HepG2 (cell line): Measurements from ENCODE around the gene UGT3A2. TPM values are rescaled to one million over a fixed set of nuclear protein-coding genes. Genes with fewer than 3 reads are reported as not detected.

Experiments
- ATAC-seq: fragments of 200-7000 bp; cut with Tn5 transposase; 3 replicates; pipeline ENCODE4 v1.9.1; 2020; ENCODE audit warnings: mild to moderate bottlenecking, moderate library complexity
- BruUV-seq: library from RNA; stranded (reverse); fragments of 400-500 nt; replicated peaks from 2 replicates; lab custom pipeline; 2021; lab: Mats Ljungman, UMichigan
- CTCF ChIA-PET: fragments of 300-600 bp; formaldehyde crosslinking; extraction: SDS; loops from one replicate; lab custom pipeline; 2021; ENCODE audit warnings: low total read pairs, inconsistent platforms, low intra/inter-chr PET ratio; lab: Yijun Ruan, JAX
- POLR2A ChIA-PET: fragments of 350-600 bp; sonication (Branson Sonifier 250); formaldehyde crosslinking; loops from one replicate; lab custom pipeline; 2020; ENCODE audit warnings: antibody characterized with exemption, inconsistent platforms; lab: Yijun Ruan, JAX
- DNase-seq: peaks from one replicate; pipeline ENCODE4 v3.0.0-alpha.2; 2015; ENCODE audit warnings: low spot score
- FAIRE-seq: peaks from 3 replicates; lab custom pipeline; 2011; peaks lifted over from hg19 to GRCh38; lab: Jason Lieb, UNC
- H2AFZ ChIP-seq: one replicate; pipeline ENCODE4 v1.6.1; 2011; ENCODE audit warnings: low read length, inconsistent platforms
- H3K27ac ChIP-seq: fragments of 300-600 bp; 3 replicates; pipeline ENCODE4 v1.8.0; 2011; ENCODE audit warnings: mixed run types, mild to moderate bottlenecking, mixed read lengths, low read length, inconsistent platforms; ENCODE audit not compliant: insufficient read depth; ENCODE audit errors: extremely low read length
- H3K27me3 ChIP-seq, 2 experiments: fragments of 200-600 bp in 1 of 2; 2 replicates in 1 of 2; 3 replicates in 1 of 2; pipeline versions ENCODE4 v1.6.0 to v1.8.0; 2011; ENCODE audit warnings: low read length in 2 of 2, mild to moderate bottlenecking in 2 of 2, moderate library complexity in 2 of 2, inconsistent platforms in 1 of 2; ENCODE audit not compliant: insufficient read depth in 2 of 2, control insufficient read depth in 1 of 2
- H3K36me3 ChIP-seq, 2 experiments: fragments of 200-600 bp in 1 of 2; replicated peaks in 1 of 2; 2 replicates in 1 of 2; 3 replicates in 1 of 2; pipeline versions ENCODE4 v1.5.1 to v1.8.0; 2011; ENCODE audit warnings: low read length in 2 of 2, inconsistent platforms in 1 of 2; ENCODE audit not compliant: insufficient read depth in 2 of 2, control insufficient read depth in 1 of 2
- H3K4me1 ChIP-seq: 2 replicates; pipeline ENCODE4 v1.5.1; 2012; ENCODE audit warnings: low read length, inconsistent platforms; ENCODE audit not compliant: insufficient read depth
- H3K4me2 ChIP-seq: 2 replicates; pipeline ENCODE4 v1.6.0; 2011; ENCODE audit warnings: low read depth, low read length, inconsistent platforms
- H3K4me3 ChIP-seq, 3 experiments: fragments of 200-600 bp in 1 of 3; sonication (generic), shearing (Covaris generic) in 1 of 3; replicated peaks in 1 of 3; 2 replicates each; pipeline ENCODE4 v1.5.1; 2011 to 2016; ENCODE audit warnings: low read length in 3 of 3, inconsistent platforms in 2 of 3, low read depth in 2 of 3, mild to moderate bottlenecking in 2 of 3, control low read depth in 1 of 3, mixed read lengths in 1 of 3; ENCODE audit not compliant: insufficient read depth in 1 of 3
- H3K79me2 ChIP-seq: one replicate; pipeline ENCODE4 v1.6.1; 2011; ENCODE audit warnings: low read length, inconsistent platforms; ENCODE audit not compliant: insufficient read depth
- H3K9ac ChIP-seq: 2 replicates; pipeline ENCODE4 v1.6.0; 2011; ENCODE audit warnings: mild to moderate bottlenecking, low read depth, low read length, inconsistent platforms; ENCODE audit not compliant: insufficient read depth
- H3K9me3 ChIP-seq: 2 replicates; pipeline ENCODE4 v1.5.1; 2012; ENCODE audit warnings: mild to moderate bottlenecking, low read length
- H4K20me1 ChIP-seq: 2 replicates; pipeline ENCODE4 v1.6.0; 2011; ENCODE audit warnings: inconsistent platforms, mild to moderate bottlenecking, low read length, moderate library complexity; ENCODE audit not compliant: insufficient read depth
- HNF4A ChIP-seq: sonication (generic); formaldehyde crosslinking; IDR thresholded peaks from 2 replicates; pipeline ENCODE4 v1.4.0; 2020; ENCODE audit warnings: missing genetic modification reagents
- PCBP1 ChIP-seq: fragments of 200-400 bp; formaldehyde crosslinking; IDR thresholded peaks from 2 replicates; pipeline ENCODE4 v1.6.1; 2017; ENCODE audit warnings: mild to moderate bottlenecking, low read depth, low read length, borderline replicate concordance
- ZNF333 ChIP-seq: sonication (generic); formaldehyde crosslinking; IDR thresholded peaks from 2 replicates; pipeline ENCODE4 v1.4.0; 2020; ENCODE audit warnings: mild to moderate bottlenecking, missing genetic modification reagents, borderline replicate concordance
- WGBS: methylation state at CpG from one replicate; pipeline ENCODE4 v1.1.6; 2017; ENCODE audit warnings: low lambda C conversion rate; 5-methylcytosine and 5-hydroxymethylcytosine counted together
- in situ Hi-C: cut with HindIII; loops from 2 replicates; pipeline ENCODE4 v1.10.0; 2017; ENCODE audit warnings: low pct_unique_long_range_greater_than_20kb; ENCODE audit not compliant: extremely low pct_ligation_motif_present
- intact Hi-C: fragments of 100-400 bp; cut with micrococcal nuclease; formaldehyde crosslinking; loops from one replicate; pipeline ENCODE4 v1.10.0; 2022; ENCODE audit not compliant: unreplicated experiment
- polyA plus RNA-seq, 8 experiments: library from polyadenylated mRNA; depleted of rRNA in 3 of 8; stranded (reverse) in 7 of 8; unstranded in 1 of 8; fragments of >200 nt; fragmentation: Illumina TruSeq in 4 of 8; extraction: Trizol in 4 of 8; gene quantifications; 2 replicates each; pipeline versions ENCODE4 v1.2.1 to v1.2.3, GENCODE V29; 2011 to 2016; ENCODE audit warnings: low read depth in 4 of 8, missing spikeins in 1 of 8, mixed read lengths in 1 of 8; ENCODE audit not compliant: insufficient read depth in 1 of 8
- total RNA-seq, 5 experiments: library from RNA; depleted of rRNA; stranded (reverse); fragments of >200 nt; fragmentation: Illumina TruSeq; extraction: Trizol; gene quantifications; 2 replicates each; pipeline ENCODE4 v1.2.3, GENCODE V29; 2016; ENCODE audit warnings: low read depth in 1 of 5

UGT3A2 gene
- total and polyA plus RNA-seq, 2 of the 13 experiments (the other 11 are each of a cell fraction or from before 2014, with no cell fraction given) = not detected

GRCh38 chr5:36007366-36007765 is 59.3 kb downstream of the UGT3A2 start:
- peaks cover 30% of the 10 kb centered on the region for H3K9me3 ChIP-seq
- no peak overlapping the region for H3K4me3 ChIP-seq
- no peak for ATAC-seq
- CTCF ChIA-PET = no interaction called here
- H3K27ac ChIP-seq = no peak overlapping the region
- H3K4me2 ChIP-seq = no peak overlapping the region
- POLR2A ChIA-PET = no interaction called here
- H3K36me3 ChIP-seq = no peaks in the 10 kb centered on the region
- H3K4me1 ChIP-seq = peaks cover 34% of the 10 kb centered on the region
- TF ChIP-seq PCBP1 = no peak
- TF ChIP-seq, all 625 proteins: peak for 0
- intact Hi-C loops = no loop called here
- no TSS peak for BruUV-seq
- FAIRE-seq = no peak
- no peak for DNase-seq
- H3K9ac ChIP-seq = no peak overlapping the region
- no peaks in the 10 kb centered on the region for H3K79me2 ChIP-seq
- in situ Hi-C loops = no loop called here
- H4K20me1 ChIP-seq = no peaks in the 10 kb centered on the region
- H3K27me3 ChIP-seq = no peaks in the 10 kb centered on the region
- H2AFZ ChIP-seq = no peak overlapping the region

- Histone ChIP-seq H3K27ac (no peak overlapping the region), H3K9me3 (peaks cover 23% of the 10 kb centered on the region), H3K4me1 (peaks cover 34% of the 10 kb centered on the region), H3K4me3 (no peak overlapping the region), H3K79me2 (no peaks in the 10 kb centered on the region)
- no TSS peak for BruUV-seq
- WGBS = 5% methylated on average over 1 of the region's 1 CpG
- TF ChIP-seq ZNF333 (CRISPR knock-in tag) (no peak), HNF4A (0 out of 2 replicates have a peak, but pooled peaks have one; percentile 22)
- TF ChIP-seq, all 625 proteins: peak for 1
- no peak overlapping the region for H2AFZ ChIP-seq
- H4K20me1 ChIP-seq = no peaks in the 10 kb centered on the region
- FAIRE-seq (no peak), DNase-seq (no peak), ATAC-seq (no peak)
- no peak overlapping the region for H3K4me2 ChIP-seq
- intact Hi-C loops (no loop called here), in situ Hi-C loops (no loop called here)
- CTCF ChIA-PET = no interaction called here
- no peaks in the 10 kb centered on the region for H3K36me3 ChIP-seq
- H3K9ac ChIP-seq = no peak overlapping the region
- no peaks in the 10 kb centered on the region for H3K27me3 ChIP-seq
- POLR2A ChIA-PET = no interaction called here
Measured at GRCh38 chr5:36006163-36006562, 60.5 kb downstream of the UGT3A2 start.
